HepG2 (cell line): Measurements from ENCODE around the gene NFIC. TPM values are rescaled to one million over a fixed set of nuclear protein-coding genes. Genes with fewer than 3 reads are reported as not detected.

ENCODE experiments used
- FIP1L1 ChIP-seq: fragments of 200-400 bp; formaldehyde crosslinking; IDR thresholded peaks from 2 replicates; pipeline ENCODE4 v1.6.1; 2018; ENCODE audit warnings: low read depth, mild to moderate bottlenecking, low read length, moderate library complexity, borderline replicate concordance; ENCODE audit not compliant: insufficient read depth
- FOSL1 ChIP-seq: sonication (generic); formaldehyde crosslinking; IDR thresholded peaks from 2 replicates; pipeline ENCODE4 v1.9.0; 2021; ENCODE audit warnings: missing genetic modification reagents, borderline replicate concordance
- FOXC1 ChIP-seq: sonication (generic); formaldehyde crosslinking; IDR thresholded peaks from 2 replicates; pipeline ENCODE4 v1.8.0; 2022; ENCODE audit warnings: mild to moderate bottlenecking, missing genetic modification reagents, borderline replicate concordance
- FOXJ3 ChIP-seq: sonication (generic); formaldehyde crosslinking; IDR thresholded peaks from 2 replicates; pipeline ENCODE4 v1.4.0; 2020; ENCODE audit warnings: missing genetic modification reagents, mild to moderate bottlenecking, borderline replicate concordance
- FOXM1 ChIP-seq: sonication (generic); formaldehyde crosslinking; IDR thresholded peaks from 2 replicates; pipeline ENCODE4 v1.5.0; 2020; ENCODE audit warnings: missing genetic modification reagents
- HBP1 ChIP-seq: IDR thresholded peaks from 2 replicates; pipeline ENCODE4 v1.6.1; 2016; ENCODE audit warnings: low read depth, control low read depth
- MBD4 ChIP-seq: IDR thresholded peaks from 2 replicates; pipeline ENCODE4 v1.6.1; 2012; ENCODE audit warnings: low read length, inconsistent platforms, borderline replicate concordance
- MTERF4 ChIP-seq: sonication (generic); formaldehyde crosslinking; IDR thresholded peaks from 2 replicates; pipeline ENCODE4 v1.8.0; 2023; ENCODE audit warnings: mild to moderate bottlenecking, missing genetic modification reagents
- PRPF4 ChIP-seq: fragments of 200-400 bp; formaldehyde crosslinking; IDR thresholded peaks from 2 replicates; pipeline ENCODE4 v1.6.1; 2016; ENCODE audit warnings: low read length, low read depth; ENCODE audit not compliant: poor library complexity, severe bottlenecking
- RCOR2 ChIP-seq: IDR thresholded peaks from 2 replicates; pipeline ENCODE4 v1.6.1; 2016; ENCODE audit warnings: missing biosample characterization, missing genetic modification reagents
- REXO4 ChIP-seq: sonication (generic); formaldehyde crosslinking; IDR thresholded peaks from 2 replicates; pipeline ENCODE4 v1.8.0; 2022; ENCODE audit warnings: missing genetic modification reagents, mild to moderate bottlenecking, borderline replicate concordance
- RXRA ChIP-seq: sonication (generic); formaldehyde crosslinking; IDR thresholded peaks from 2 replicates; pipeline ENCODE4 v1.5.1; 2020; ENCODE audit warnings: missing genetic modification reagents
- SP140L ChIP-seq: sonication (generic); formaldehyde crosslinking; IDR thresholded peaks from 2 replicates; pipeline ENCODE4 v1.4.0; 2020; ENCODE audit warnings: missing genetic modification reagents, borderline replicate concordance
- SRSF9 ChIP-seq: fragments of 200-400 bp; formaldehyde crosslinking; IDR thresholded peaks from 2 replicates; pipeline ENCODE4 v1.6.1; 2018; ENCODE audit warnings: borderline replicate concordance, mild to moderate bottlenecking, low read depth, low read length; ENCODE audit not compliant: insufficient read depth, poor library complexity, severe bottlenecking
- XRCC5 ChIP-seq: fragments of 200-400 bp; formaldehyde crosslinking; optimal IDR thresholded peaks from 2 replicates; pipeline ENCODE3; 2017; ENCODE audit warnings: mild to moderate bottlenecking, low read length
- YY1 ChIP-seq: IDR thresholded peaks from 2 replicates; pipeline ENCODE4 v1.6.1; 2011; ENCODE audit warnings: low read length, low read depth, moderate library complexity, mild to moderate bottlenecking; ENCODE audit not compliant: insufficient read depth, insufficient replicate concordance
- ZIK1 ChIP-seq: sonication (generic); formaldehyde crosslinking; IDR thresholded peaks from 2 replicates; pipeline ENCODE4 v1.5.0; 2020; ENCODE audit warnings: mild to moderate bottlenecking, low read depth, missing genetic modification reagents, borderline replicate concordance
- ZMYM4 ChIP-seq: sonication (generic); formaldehyde crosslinking; IDR thresholded peaks from 2 replicates; pipeline ENCODE4 v1.8.1; 2023; ENCODE audit warnings: mild to moderate bottlenecking, missing genetic modification reagents
- ZNF121 ChIP-seq: sonication (generic); formaldehyde crosslinking; IDR thresholded peaks from 2 replicates; pipeline ENCODE4 v1.5.0; 2020; ENCODE audit warnings: mild to moderate bottlenecking, missing genetic modification reagents
- ZNF18 ChIP-seq: sonication (generic); formaldehyde crosslinking; IDR thresholded peaks from 2 replicates; pipeline ENCODE4 v1.8.0; 2022; ENCODE audit warnings: mild to moderate bottlenecking, missing genetic modification reagents; ENCODE audit not compliant: insufficient replicate concordance
- ZNF678 ChIP-seq: sonication (generic); formaldehyde crosslinking; IDR thresholded peaks from 2 replicates; pipeline ENCODE4 v1.4.0; 2020; ENCODE audit warnings: mild to moderate bottlenecking, missing genetic modification reagents
- ZSCAN21 ChIP-seq: sonication (generic); formaldehyde crosslinking; IDR thresholded peaks from 2 replicates; pipeline ENCODE4 v1.8.0; 2022; ENCODE audit warnings: mild to moderate bottlenecking, missing genetic modification reagents, moderate library complexity, borderline replicate concordance
- polyA plus RNA-seq, 8 experiments: library from polyadenylated mRNA; depleted of rRNA in 3 of 8; stranded (reverse) in 7 of 8; unstranded in 1 of 8; fragments of >200 nt; fragmentation: Illumina TruSeq in 4 of 8; extraction: Trizol in 4 of 8; gene quantifications; 2 replicates each; pipeline versions ENCODE4 v1.2.1 to v1.2.3, GENCODE V29; 2011 to 2016; ENCODE audit warnings: low read depth in 4 of 8, missing spikeins in 1 of 8, mixed read lengths in 1 of 8; ENCODE audit not compliant: insufficient read depth in 1 of 8
- total RNA-seq, 5 experiments: library from RNA; depleted of rRNA; stranded (reverse); fragments of >200 nt; fragmentation: Illumina TruSeq; extraction: Trizol; gene quantifications; 2 replicates each; pipeline ENCODE4 v1.2.3, GENCODE V29; 2016; ENCODE audit warnings: low read depth in 1 of 5

NFIC gene
- total and polyA plus RNA-seq, 2 of the 13 experiments (the other 11 are each of a cell fraction or from before 2014, with no cell fraction given) = 1.3 to 2.5 TPM

- TF ChIP-seq PRPF4 (no peak), XRCC5 (no peak), ZMYM4 (CRISPR knock-in tag) (no peak), REXO4 (CRISPR knock-in tag) (no peak), RXRA (CRISPR knock-in tag) (no peak), MBD4 (no peak), HBP1 (CRISPR knock-in tag) (no peak), FOSL1 (CRISPR knock-in tag) (no peak), FIP1L1 (no peak), FOXC1 (CRISPR knock-in tag) (no peak), MTERF4 (CRISPR knock-in tag) (no peak), ZSCAN21 (CRISPR knock-in tag) (no peak), RCOR2 (CRISPR knock-in tag) (no peak), FOXM1 (no peak), FOXJ3 (CRISPR knock-in tag) (no peak), SP140L (CRISPR knock-in tag) (no peak), YY1 (no peak), ZIK1 (CRISPR knock-in tag) (no peak), ZNF678 (CRISPR knock-in tag) (no peak), ZNF121 (CRISPR knock-in tag) (no peak), ZNF18 (CRISPR knock-in tag) (no peak), SRSF9 (no peak)
Observed at GRCh38 chr19:3507371-3508120, 141.2 kb downstream of the NFIC start (continued).
